NCI-H526 (cell line): Measurements from ENCODE around the gene KDM4C.
"Not testable (repeated sequence)": the region's sequence is repeated elsewhere in the genome, so short reads cannot be mapped to it uniquely, and the experiment has no call there.

Experiments used
- DNase-seq, 2 experiments: peaks; one replicate each; lab custom pipeline; 2025; lab: John Stamatoyannopoulos, UW

The KDM4C gene

GRCh38 chr9:6806318-6806717 lies 48.5 kb downstream of the KDM4C start:
- DNase-seq, result not testable (repeated sequence)

GRCh38 chr9:6807669-6808068 lies 49.9 kb downstream of the KDM4C start:
- DNase-seq, result not testable (repeated sequence)

- peak in 1 of 2 experiments; percentile 22 for DNase-seq
These were observed 53.7 kb downstream of the KDM4C start for GRCh38 chr9:6811436-6811835.

- no peak for DNase-seq
These were observed 58.8 kb downstream of the KDM4C start for GRCh38 chr9:6816581-6816980.

- no peak for DNase-seq
These were observed 60.6 kb downstream of the KDM4C start for GRCh38 chr9:6818292-6818922.

- no peak for DNase-seq
These were observed 61.3 kb downstream of the KDM4C start for GRCh38 chr9:6819112-6819511.

- no peak for DNase-seq
These were observed 61.8 kb downstream of the KDM4C start for GRCh38 chr9:6819529-6819928.

GRCh38 chr9:6822696-6823095 lies 64.9 kb downstream of the KDM4C start:
- DNase-seq, result no peak

GRCh38 chr9:6827439-6828145 lies 69.8 kb downstream of the KDM4C start:
- DNase-seq, result peak; percentile 10 to 64

GRCh38 chr9:6829027-6829426 lies 71.3 kb downstream of the KDM4C start:
- no peak for DNase-seq

- DNase-seq, result no peak
These were observed 71.8 kb downstream of the KDM4C start for GRCh38 chr9:6829536-6829935.

- DNase-seq, result no peak
These were observed 75.9 kb downstream of the KDM4C start for GRCh38 chr9:6833518-6834192.

GRCh38 chr9:6834306-6834705 lies 76.5 kb downstream of the KDM4C start:
- DNase-seq, result no peak

GRCh38 chr9:6838158-6838557 lies 80.4 kb downstream of the KDM4C start:
- no peak for DNase-seq

- no peak for DNase-seq
These were observed 84.8 kb downstream of the KDM4C start for GRCh38 chr9:6842584-6842947.

- no peak for DNase-seq
These were observed 86.0 kb downstream of the KDM4C start for GRCh38 chr9:6843742-6844141.

- DNase-seq, result no peak
These were observed 86.5 kb downstream of the KDM4C start for GRCh38 chr9:6844267-6844666.

GRCh38 chr9:6845128-6845826 lies 87.5 kb downstream of the KDM4C start:
- no peak for DNase-seq

GRCh38 chr9:6845880-6846279 lies 88.1 kb downstream of the KDM4C start:
- peak in 1 of 2 experiments; percentile 17 for DNase-seq

GRCh38 chr9:6852243-6852963 lies 94.6 kb downstream of the KDM4C start:
- DNase-seq, result no peak

- no peak for DNase-seq
These were observed 98.1 kb downstream of the KDM4C start for GRCh38 chr9:6855860-6856259.

GRCh38 chr9:6864102-6864501 lies 106.3 kb downstream of the KDM4C start:
- DNase-seq, result no peak
